HCT116 (cell line): Measurements from ENCODE around the gene MED10.

Experiments used
- CEBPB ChIP-seq: IDR thresholded peaks from 2 replicates; pipeline ENCODE4 v1.6.1; 2012; ENCODE audit warnings: low read depth
- CTCF ChIP-seq, 3 experiments: fragments of 200-600 bp in 1 of 3; sonication (generic) in 1 of 3; IDR thresholded peaks in 2 of 3; conservative IDR thresholded peaks in 1 of 3; 2 replicates each; pipeline ENCODE4 v1.5.1; 2012 to 2017; ENCODE audit warnings: low read depth in 2 of 3, low read length in 2 of 3, antibody characterized with exemption in 1 of 3, borderline replicate concordance in 1 of 3, control low read depth in 1 of 3, mild to moderate bottlenecking in 1 of 3, mixed read lengths in 1 of 3, mixed run types in 1 of 3, moderate library complexity in 1 of 3; ENCODE audit not compliant: insufficient read depth in 1 of 3
- EGR1 ChIP-seq: IDR thresholded peaks from 2 replicates; pipeline ENCODE4 v1.6.1; 2012; ENCODE audit warnings: low read depth
- ELF1 ChIP-seq: IDR thresholded peaks from 2 replicates; pipeline ENCODE4 v1.6.1; 2012; ENCODE audit warnings: low read depth, borderline replicate concordance
- EZH2 ChIP-seq: fragments of 200-600 bp; sonication (generic); IDR thresholded peaks from 2 replicates; pipeline ENCODE4 v1.6.1; 2017; ENCODE audit warnings: antibody characterized with exemption, mixed run types
- EZH2phosphoT487 ChIP-seq: fragments of 200-600 bp; IDR thresholded peaks from 2 replicates; pipeline ENCODE4 v1.6.1; 2018; ENCODE audit warnings: antibody characterized with exemption, borderline replicate concordance
- MAX ChIP-seq: IDR thresholded peaks from 2 replicates; pipeline ENCODE4 v1.6.1; 2012
- POLR2A ChIP-seq: IDR thresholded peaks from 2 replicates; pipeline ENCODE4 v1.7.0; 2011; ENCODE audit warnings: borderline replicate concordance; ENCODE audit not compliant: insufficient read depth, insufficient read length; ENCODE audit errors: extremely low read depth
- POLR2AphosphoS5 ChIP-seq: IDR thresholded peaks from 2 replicates; pipeline ENCODE4 v1.6.1; 2011; ENCODE audit warnings: mild to moderate bottlenecking, low read depth, low read length, moderate library complexity
- RAD21 ChIP-seq: IDR thresholded peaks from 2 replicates; pipeline ENCODE4 v1.6.1; 2012; ENCODE audit warnings: low read depth, mild to moderate bottlenecking
- REST ChIP-seq: IDR thresholded peaks from 2 replicates; pipeline ENCODE4 v1.6.1; 2012; ENCODE audit warnings: low read depth
- SP1 ChIP-seq: IDR thresholded peaks from 2 replicates; pipeline ENCODE4 v1.6.1; 2012; ENCODE audit warnings: low read depth
- SRF ChIP-seq: IDR thresholded peaks from 2 replicates; pipeline ENCODE4 v1.6.1; 2012; ENCODE audit warnings: low read depth
- YY1 ChIP-seq: IDR thresholded peaks from 2 replicates; pipeline ENCODE4 v1.6.1; 2011; ENCODE audit warnings: low read length, low read depth, moderate library complexity, mild to moderate bottlenecking; ENCODE audit not compliant: insufficient replicate concordance; ENCODE audit errors: extremely low read depth

GRCh38 chr5:6399980-6400910 is 21.9 kb upstream of the MED10 start:
- TF ChIP-seq CTCF (IDR thresholded peaks at IDR 0.05 in 2 of 3, conservative IDR thresholded peaks at IDR 0.05 in 1 of 3; ENCODE audit: borderline replicate concordance in 1 of 3, insufficient read depth in 1 of 3, low read depth in 2 of 3, low read length in 2 of 3) (no peak), SRF (no peak), POLR2A (no peak), EZH2 (no peak), POLR2AphosphoS5 (no peak), ELF1 (no peak), EZH2phosphoT487 (no peak), RAD21 (no peak), REST (no peak), CEBPB (no peak), SP1 (no peak), YY1 (no peak), EGR1 (no peak), MAX (no peak)
